GM12878 (cell line): Measurements from ENCODE around the gene ARL5A. TPM values are rescaled to one million over a fixed set of nuclear protein-coding genes. Genes with fewer than 3 reads are reported as not detected.

ENCODE experiments used
- ATAC-seq: fragments of 200-7000 bp; cut with Tn5 transposase; 3 replicates; pipeline ENCODE4 v1.9.1; 2020; ENCODE audit warnings: mild to moderate bottlenecking, moderate library complexity
- BruUV-seq: library from RNA; stranded (reverse); fragments of 400-500 nt; replicated peaks from 2 replicates; lab custom pipeline; 2021; lab: Mats Ljungman, UMichigan
- CTCF ChIA-PET: fragments of 300-600 bp; sonication (Branson Sonifier 250); formaldehyde crosslinking; extraction: SDS; loops from one replicate; lab custom pipeline; 2021; ENCODE audit warnings: inconsistent platforms; lab: Yijun Ruan, JAX
- POLR2A ChIA-PET: fragments of 350-600 bp; formaldehyde crosslinking; extraction: SDS; loops from one replicate; lab custom pipeline; 2021; ENCODE audit warnings: inconsistent platforms; lab: Charles Lee
- RAD21 ChIA-PET: fragments of 300-600 bp; sonication (Branson Sonifier 250); formaldehyde crosslinking; loops from one replicate; lab custom pipeline; 2023; ENCODE audit warnings: antibody characterized with exemption; ENCODE audit not compliant: unreplicated experiment; lab: Charles Lee
- SMC1A ChIA-PET: fragments of 300-600 bp; sonication (Branson Sonifier 250); formaldehyde crosslinking; loops from one replicate; lab custom pipeline; 2023; ENCODE audit not compliant: unreplicated experiment, uncharacterized antibody; lab: Charles Lee
- DNase-seq: peaks from one replicate; pipeline ENCODE4 v3.0.0-alpha.2; 2011; ENCODE audit warnings: low read depth, low spot score
- FAIRE-seq: peaks from 3 replicates; lab custom pipeline; 2011; peaks lifted over from hg19 to GRCh38; lab: Jason Lieb, UNC
- H2AFZ ChIP-seq: 2 replicates; pipeline ENCODE4 v1.6.0; 2011; ENCODE audit warnings: low read depth, low read length, control low read depth; ENCODE audit not compliant: control insufficient read depth
- H3K27ac ChIP-seq: 2 replicates; pipeline ENCODE4 v1.5.1; 2011; ENCODE audit warnings: control low read depth; ENCODE audit not compliant: control insufficient read depth, insufficient read depth
- H3K27me3 ChIP-seq, 2 experiments: replicated peaks in 1 of 2; 2 replicates each; pipeline versions ENCODE4 v1.6.0 to v1.6.1; 2011; ENCODE audit warnings: low read length in 1 of 2; ENCODE audit not compliant: control insufficient read depth in 2 of 2, insufficient read depth in 2 of 2
- H3K36me3 ChIP-seq, 2 experiments: 2 replicates each; pipeline ENCODE4 v1.5.1; 2011; ENCODE audit warnings: low read length in 1 of 2; ENCODE audit not compliant: control insufficient read depth in 2 of 2, insufficient read depth in 2 of 2
- H3K4me1 ChIP-seq: 2 replicates; pipeline ENCODE4 v1.6.1; 2011; ENCODE audit warnings: mild to moderate bottlenecking, low read length, moderate library complexity, mixed read lengths; ENCODE audit not compliant: control insufficient read depth, insufficient read depth
- H3K4me2 ChIP-seq: 2 replicates; pipeline ENCODE4 v1.6.0; 2011; ENCODE audit warnings: control low read depth; ENCODE audit not compliant: control insufficient read depth, insufficient read depth
- H3K4me3 ChIP-seq: fragments of 200-600 bp; sonication (generic); 2 replicates; pipeline ENCODE4 v1.5.1; 2016
- H3K79me2 ChIP-seq: 2 replicates; pipeline ENCODE4 v1.6.0; 2011; ENCODE audit warnings: low read length; ENCODE audit not compliant: control insufficient read depth, insufficient read depth
- H3K9ac ChIP-seq: 2 replicates; pipeline ENCODE4 v1.8.0; 2011; ENCODE audit warnings: low read length, control low read depth, mixed read lengths; ENCODE audit not compliant: control insufficient read depth, insufficient read depth
- H3K9me3 ChIP-seq: replicated peaks from 3 replicates; pipeline ENCODE4 v1.5.1; 2011; ENCODE audit warnings: mild to moderate bottlenecking, low read length; ENCODE audit not compliant: control insufficient read depth, insufficient read depth
- H4K20me1 ChIP-seq: 2 replicates; pipeline ENCODE4 v1.6.0; 2011; ENCODE audit not compliant: control insufficient read depth, insufficient read depth
- CBX5 ChIP-seq: sonication (generic); IDR thresholded peaks from 2 replicates; pipeline ENCODE4 v1.6.1; 2016; ENCODE audit warnings: low read depth, moderate library complexity, mild to moderate bottlenecking, inconsistent platforms
- CUX1 ChIP-seq: IDR thresholded peaks from 2 replicates; pipeline ENCODE4 v1.6.1; 2012; ENCODE audit warnings: improper control_type of control experiment, low read depth, low read length; ENCODE audit not compliant: insufficient replicate concordance
- GATAD2B ChIP-seq: fragments of 450-650 bp; conservative IDR thresholded peaks from 2 replicates; pipeline ENCODE4 v1.6.1; 2017; ENCODE audit warnings: low read depth, mild to moderate bottlenecking, moderate library complexity
- IKZF1 ChIP-seq: fragments of 450-650 bp; conservative IDR thresholded peaks from 2 replicates; pipeline ENCODE4 v1.6.1; 2017; ENCODE audit warnings: antibody characterized with exemption, mild to moderate bottlenecking
- JUNB ChIP-seq: IDR thresholded peaks from 2 replicates; pipeline ENCODE4 v1.6.1; 2016; ENCODE audit warnings: antibody characterized with exemption, mild to moderate bottlenecking
- KAT2A ChIP-seq: conservative IDR thresholded peaks from 2 replicates; pipeline ENCODE4 v1.6.1; 2011; ENCODE audit warnings: low read depth, low read length; ENCODE audit not compliant: control insufficient read depth
- MEF2A ChIP-seq: IDR thresholded peaks from 2 replicates; pipeline ENCODE4 v1.6.1; 2011; ENCODE audit warnings: low read depth, mild to moderate bottlenecking, low read length, moderate library complexity; ENCODE audit not compliant: insufficient read depth
- POU2F2 ChIP-seq: IDR thresholded peaks from 3 replicates; pipeline ENCODE4 v1.6.1; 2011; ENCODE audit warnings: low read depth, mild to moderate bottlenecking, low read length, borderline replicate concordance
- REST ChIP-seq: IDR thresholded peaks from 2 replicates; pipeline ENCODE4 v1.6.1; 2012; ENCODE audit warnings: mild to moderate bottlenecking, low read depth, low read length
- SMARCA5 ChIP-seq: fragments of 450-650 bp; IDR thresholded peaks from 2 replicates; pipeline ENCODE4 v1.6.1; 2017; ENCODE audit warnings: mild to moderate bottlenecking
- USF2 ChIP-seq: IDR thresholded peaks from 2 replicates; pipeline ENCODE4 v1.6.1; 2011; ENCODE audit warnings: low read depth, low read length, improper control_type of control experiment, borderline replicate concordance
- ZNF384 ChIP-seq: IDR thresholded peaks from 2 replicates; pipeline ENCODE4 v1.6.1; 2012; ENCODE audit warnings: low read depth, mild to moderate bottlenecking, low read length, improper control_type of control experiment, borderline replicate concordance
- WGBS: methylation state at CpG from one replicate; pipeline ENCODE4 v1.1.6; 2016; ENCODE audit warnings: low lambda C conversion rate; ENCODE audit not compliant: insufficient replicate concordance, insufficient coverage; ENCODE audit errors: missing lambda C conversion rate; 5-methylcytosine and 5-hydroxymethylcytosine counted together
- in situ Hi-C: fragments of 300-500 bp; cut with MboI; formaldehyde crosslinking; loops from 9 replicates; pipeline ENCODE4 v1.14.3; 2018; ENCODE audit warnings: mixed read lengths
- intact Hi-C: fragments of 100-400 bp; cut with micrococcal nuclease; formaldehyde crosslinking; loops from one replicate; pipeline ENCODE4 v1.14.2; 2022; ENCODE audit not compliant: unreplicated experiment
- polyA plus RNA-seq, 11 experiments: library from polyadenylated mRNA; depleted of rRNA in 4 of 11; unstranded in 6 of 11; stranded (reverse) in 5 of 11; fragments of >200 nt; fragmentation: Nextera tagmentation in 4 of 11; fragmentation: Illumina TruSeq in 1 of 11; extraction: Ambion mirVana in 4 of 11; extraction: Trizol in 1 of 11; gene quantifications; 1 replicate in 1 of 11; 2 replicates in 10 of 11; pipeline versions ENCODE4 v1.2.1 to v1.2.3, GENCODE V29; 2011 to 2016; ENCODE audit warnings: inconsistent platforms in 2 of 11, missing spikeins in 2 of 11, low read depth in 1 of 11
- total RNA-seq, 4 experiments: library from RNA; depleted of rRNA in 3 of 4; stranded (reverse); fragments of >200 nt in 3 of 4; fragmentation: Illumina TruSeq in 1 of 4; extraction: Trizol in 1 of 4; gene quantifications; 2 replicates each; pipeline versions ENCODE4 v1.2.1 to v1.2.3, GENCODE V29; 2013 to 2021

The ARL5A gene
- total and polyA plus RNA-seq, 10 of the 15 experiments (the other 5 are each of a cell fraction or from before 2014, with no cell fraction given) = 9.4 to 52.9 (median 32.0) TPM

- peaks cover 21% of the 10 kb centered on the region for H3K4me1 ChIP-seq
- CTCF ChIA-PET = interaction anchor here (1.0 kb wide), 1 partner anchor 16 kb away, joined by 3 read pairs; no protein-coding TSS in a partner anchor
- no peak overlapping the region for H3K9ac ChIP-seq
- POLR2A ChIA-PET = no interaction called here
- no peak overlapping the region for H3K27ac ChIP-seq
- no peaks in the 10 kb centered on the region; the same call in 2 of the 3 replicates for H3K9me3 ChIP-seq
- 73% methylated on average over 4 of the region's 4 CpGs for WGBS
- RAD21 ChIA-PET = interaction anchor here (1.0 kb wide), 1 partner anchor 30 kb away, joined by 3 read pairs; no protein-coding TSS in a partner anchor
- no peaks in the 10 kb centered on the region for H3K79me2 ChIP-seq
- H3K27me3 ChIP-seq = no peaks in the 10 kb centered on the region; a peak in 1 of 4 replicates
- intact Hi-C loops (no loop called here), in situ Hi-C loops (no loop called here)
- no peaks in the 10 kb centered on the region for H4K20me1 ChIP-seq
- no peaks in the 10 kb centered on the region for H3K36me3 ChIP-seq
- SMC1A ChIA-PET = interaction anchor here (1.2 to 1.8 kb wide), 6 partner anchors 13 to 37 kb away, joined by 3 to 7 read pairs (median 4); no protein-coding TSS in a partner anchor
- ATAC-seq (no peak), DNase-seq (no peak), FAIRE-seq (no peak)
- H2AFZ ChIP-seq = no peak overlapping the region
- BruUV-seq = no TSS peak
- TF ChIP-seq JUNB (no peak), ZNF384 (no peak), CUX1 (no peak), IKZF1 (no peak), GATAD2B (no peak), KAT2A (no peak), REST (no peak), USF2 (no peak), POU2F2 (no peak), MEF2A (no peak), SMARCA5 (no peak), CBX5 (no peak)
- no peak overlapping the region for H3K4me3 ChIP-seq
- H3K4me2 ChIP-seq = no peak overlapping the region
Observed at GRCh38 chr2:151861174-151861573, 33.0 kb upstream of the ARL5A start.
